IPS-NIHi7 (cell line): Measurements from ENCODE around the gene SCMH1.
"Not testable (repeated sequence)": the region's sequence is repeated elsewhere in the genome, so short reads cannot be mapped to it uniquely, and the experiment has no call there.

Experiments
- DNase-seq: peaks from one replicate; pipeline ENCODE4 v3.0.0; 2012; ENCODE audit warnings: mixed read lengths; ENCODE audit errors: extremely low spot score

The SCMH1 gene

GRCh38 chr1:41211608-41212007, 30.5 kb downstream of the SCMH1 start:
- DNase-seq = not testable (repeated sequence)

- DNase-seq = not testable (repeated sequence)
These were observed 35.1 kb downstream of the SCMH1 start for GRCh38 chr1:41207053-41207452.

- no peak for DNase-seq
These were observed 41.4 kb downstream of the SCMH1 start for GRCh38 chr1:41200728-41201127.

DNA sequence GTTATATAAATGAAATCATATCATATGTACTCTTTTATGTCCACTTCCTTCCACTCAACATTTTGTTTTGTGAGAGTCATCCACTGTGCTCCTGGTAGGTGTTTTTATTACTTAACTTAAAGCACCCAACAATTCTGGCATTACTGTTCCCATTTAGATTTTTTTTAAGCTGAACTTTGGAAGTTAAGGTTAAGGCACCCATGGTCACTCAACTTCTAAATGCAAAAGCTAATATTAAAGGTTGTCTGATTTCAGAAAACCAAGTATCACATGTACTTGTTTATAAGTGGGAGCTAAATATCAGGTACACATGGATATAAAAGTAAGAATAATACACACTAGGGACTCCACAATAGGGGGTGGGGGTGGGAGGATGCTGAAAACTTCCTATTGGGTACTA, 42.7 kb downstream of the SCMH1 start:
- DNase-seq = no peak

DNA sequence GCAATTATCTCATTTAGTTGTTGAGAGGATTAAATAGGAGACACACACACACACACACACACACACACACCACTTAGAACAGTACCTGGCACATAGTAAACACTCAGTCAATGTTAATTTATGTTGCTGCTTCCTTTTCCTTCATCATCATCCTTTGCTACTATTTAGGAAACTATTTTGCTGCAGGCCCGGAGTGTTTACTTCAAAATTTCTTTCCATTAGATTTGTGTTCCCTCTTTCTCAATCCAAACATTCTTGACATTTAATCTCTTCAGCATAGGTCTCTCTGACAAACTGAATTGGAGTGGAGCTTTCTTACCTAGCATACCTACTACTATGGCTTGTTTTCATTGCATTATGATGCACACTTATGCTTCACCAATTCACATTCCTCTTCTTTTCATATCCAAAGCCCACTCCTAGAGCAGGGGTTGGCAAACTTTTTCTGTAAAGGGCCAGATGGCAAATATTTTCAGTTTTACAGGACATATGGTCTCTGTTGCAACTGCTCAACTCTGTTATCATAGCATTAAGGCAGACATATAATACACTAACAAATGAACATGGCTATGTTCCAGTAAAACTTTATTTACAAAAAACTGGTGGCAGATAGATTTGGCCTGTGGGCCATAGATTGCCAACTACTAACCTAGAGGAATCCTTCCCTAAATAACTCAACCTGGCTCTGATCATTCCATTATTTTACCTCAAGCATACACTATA, 49.5 kb downstream of the SCMH1 start:
- DNase-seq = no peak

- no peak for DNase-seq
These were observed 57.7 kb downstream of the SCMH1 start for GRCh38 chr1:41184446-41184845.

- DNase-seq = not testable (repeated sequence)
These were observed 63.9 kb downstream of the SCMH1 start for GRCh38 chr1:41178230-41178629.

GRCh38 chr1:41175546-41175945, 66.6 kb downstream of the SCMH1 start:
- DNase-seq = no peak

GRCh38 chr1:41174170-41174569, 67.9 kb downstream of the SCMH1 start:
- no peak for DNase-seq

- DNase-seq = no peak
These were observed 68.5 kb downstream of the SCMH1 start for GRCh38 chr1:41173651-41174050.

DNA sequence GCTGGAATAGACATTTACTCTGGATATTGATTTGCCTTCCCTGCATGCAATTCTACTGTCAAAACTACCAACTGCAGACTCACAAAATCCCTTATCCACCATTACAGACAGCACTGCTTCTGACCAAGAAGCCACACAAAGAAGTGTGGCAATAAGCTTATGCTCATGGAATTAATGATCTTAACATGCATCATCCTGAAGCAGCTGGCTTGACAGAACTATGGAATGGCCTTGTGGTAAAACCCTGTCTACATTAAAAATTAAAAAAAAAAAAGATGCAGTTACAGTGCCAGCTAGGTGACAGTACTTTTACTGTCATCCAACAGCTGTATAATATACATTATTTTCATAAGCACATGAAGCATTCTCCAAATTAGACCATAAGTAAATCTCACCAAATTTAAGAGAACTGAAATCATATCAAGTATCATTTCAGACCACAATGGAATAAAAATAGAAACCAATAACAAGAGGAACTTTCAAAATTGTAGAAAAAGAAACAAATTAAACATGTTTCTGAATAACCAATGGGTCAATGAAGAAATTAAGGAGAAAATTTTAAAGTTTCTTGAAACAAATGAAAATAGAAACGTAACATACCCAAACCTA, 70.7 kb downstream of the SCMH1 start:
- no peak for DNase-seq

DNA sequence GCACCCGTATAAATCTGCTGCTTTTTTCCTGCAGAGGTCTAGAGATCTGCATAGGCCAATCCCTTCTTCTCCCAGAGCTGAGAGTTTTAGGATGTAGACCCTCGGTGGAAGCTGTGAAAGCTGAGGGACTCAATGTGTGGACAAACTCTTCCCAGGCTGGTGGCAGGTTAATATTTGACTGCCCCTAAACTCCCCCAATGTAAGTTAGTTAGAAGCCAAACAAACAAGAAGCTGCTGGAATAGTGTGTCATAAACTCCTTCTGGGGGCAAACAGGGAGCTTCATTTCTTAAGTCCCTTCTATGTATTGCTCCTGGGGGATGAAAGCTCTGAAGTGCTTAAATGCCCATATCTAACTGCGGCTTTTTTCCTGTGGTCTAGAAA, 72.3 kb downstream of the SCMH1 start:
- DNase-seq = no peak

DNA sequence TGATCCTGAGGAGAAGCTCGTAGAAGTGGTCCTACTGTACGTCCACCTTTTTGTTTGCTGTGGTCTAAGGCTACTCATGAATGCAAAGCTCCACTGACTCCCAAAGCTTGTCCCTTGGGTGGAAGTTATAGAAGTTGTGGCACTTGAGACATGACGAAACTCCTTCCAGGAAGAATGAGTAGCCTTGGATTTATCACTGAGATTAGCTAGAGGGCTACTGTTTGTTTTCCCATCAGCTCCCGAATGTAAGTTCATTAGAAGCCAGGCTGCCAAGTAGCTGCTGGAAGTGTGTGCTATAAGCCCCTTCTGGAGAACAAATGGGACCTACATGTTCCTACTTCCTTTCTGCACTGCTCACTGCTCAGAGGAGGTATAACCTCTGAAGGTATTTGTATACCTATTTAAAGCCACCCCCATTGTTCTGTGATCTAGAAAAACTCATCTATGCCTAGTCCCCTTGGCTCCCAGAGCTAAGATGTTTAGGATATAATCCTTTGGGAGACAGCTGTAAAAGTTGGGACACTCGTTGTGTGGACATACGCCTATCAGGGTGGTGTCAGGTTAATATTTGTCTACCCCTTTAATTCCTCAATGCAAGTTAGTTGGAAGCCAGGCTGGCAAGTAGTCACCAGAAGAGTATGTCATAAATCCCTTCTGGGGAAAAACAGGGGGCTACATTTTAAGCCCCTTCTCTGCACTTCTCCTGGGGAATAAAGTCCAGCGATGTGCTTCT, 72.9 kb downstream of the SCMH1 start:
- DNase-seq = no peak

DNA sequence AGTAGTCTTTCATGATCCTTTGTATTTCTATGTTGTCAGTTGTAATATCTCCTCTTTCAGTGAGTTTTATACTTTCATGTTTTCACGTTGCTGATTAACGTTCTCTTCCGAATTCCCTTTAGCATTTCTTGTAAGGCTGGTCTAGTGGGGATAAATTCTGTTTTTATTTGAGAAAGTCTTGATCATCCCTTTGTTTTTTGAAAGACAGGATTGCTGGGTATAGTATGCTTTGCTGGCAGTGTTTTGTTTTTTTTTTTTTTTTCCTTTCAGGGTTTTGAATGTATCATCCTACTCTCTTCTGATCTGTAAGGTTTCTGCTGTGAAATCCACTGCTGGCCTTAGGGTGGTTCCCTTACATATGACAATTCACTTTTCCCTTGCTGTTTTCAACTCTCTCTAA, 74.4 kb downstream of the SCMH1 start:
- DNase-seq = no peak

- DNase-seq = no peak
These were observed 77.4 kb downstream of the SCMH1 start for GRCh38 chr1:41164727-41165126.

DNA sequence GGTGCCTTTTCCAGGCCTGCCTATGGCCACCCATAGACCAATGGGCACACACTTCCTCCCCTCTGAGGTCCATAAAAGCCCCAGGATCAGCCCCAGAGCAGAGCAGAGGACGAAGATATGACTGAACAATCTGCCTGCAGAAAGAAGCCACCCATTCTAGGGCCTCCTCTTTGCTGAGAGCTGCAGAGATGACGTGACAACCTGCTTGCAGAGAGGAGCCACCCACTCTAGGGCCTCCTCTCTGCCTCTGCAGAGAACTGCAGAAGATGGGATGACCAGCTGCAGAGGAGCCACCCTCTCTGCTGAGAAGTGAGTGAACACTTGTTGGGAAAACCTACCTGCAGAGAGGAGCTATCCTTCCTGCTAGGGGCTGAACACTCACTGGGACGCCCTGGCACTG, 79.7 kb downstream of the SCMH1 start:
- no peak for DNase-seq

DNA sequence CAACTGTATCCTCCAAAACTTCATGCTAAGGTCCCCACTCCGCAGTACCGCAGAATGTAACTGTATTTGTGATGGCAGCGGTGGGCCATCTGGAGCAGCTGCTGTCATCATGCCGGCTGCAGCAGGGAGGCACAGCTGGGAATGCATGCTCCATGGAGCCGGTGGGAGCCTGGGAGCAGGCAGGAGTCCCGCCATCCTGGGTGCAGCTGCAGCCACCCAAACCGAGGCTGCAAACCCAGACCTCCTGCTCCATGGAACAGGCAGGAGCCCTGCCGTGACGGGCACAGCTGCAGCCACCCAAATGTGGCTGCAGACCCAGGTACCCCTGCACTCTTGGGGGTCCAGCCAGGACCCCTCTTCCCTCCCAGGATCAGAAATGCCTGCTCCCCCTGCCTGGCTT, 80.3 kb downstream of the SCMH1 start:
- DNase-seq = no peak

DNA sequence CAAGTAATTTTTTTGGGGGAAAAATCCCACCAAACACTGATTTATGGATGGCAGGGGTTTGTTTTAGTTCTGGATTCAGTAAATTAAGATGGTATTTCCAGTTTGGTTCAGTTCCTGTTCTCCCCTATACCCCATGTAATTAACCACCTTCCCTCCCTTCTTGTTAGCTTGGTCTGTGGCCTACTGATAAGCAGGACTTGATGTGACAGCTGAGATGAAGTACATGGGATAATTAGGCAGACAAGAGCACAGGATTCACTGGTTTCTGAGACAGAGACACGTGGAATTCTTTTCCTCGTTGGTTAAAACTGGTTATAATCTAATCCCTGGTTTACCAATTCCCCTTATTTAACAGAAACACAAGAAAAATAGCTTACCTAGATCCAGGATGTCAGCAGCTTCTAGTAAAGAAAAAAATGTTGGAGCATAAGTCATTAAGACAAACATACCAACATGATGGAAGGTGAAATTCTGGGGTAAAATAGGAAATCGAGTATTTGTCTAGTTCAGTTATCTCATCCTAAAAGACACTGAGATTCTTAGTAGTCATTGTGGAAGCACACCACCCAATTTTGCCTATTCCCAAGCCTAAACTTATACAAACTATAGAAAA, 81.5 kb downstream of the SCMH1 start:
- DNase-seq = no peak

DNA sequence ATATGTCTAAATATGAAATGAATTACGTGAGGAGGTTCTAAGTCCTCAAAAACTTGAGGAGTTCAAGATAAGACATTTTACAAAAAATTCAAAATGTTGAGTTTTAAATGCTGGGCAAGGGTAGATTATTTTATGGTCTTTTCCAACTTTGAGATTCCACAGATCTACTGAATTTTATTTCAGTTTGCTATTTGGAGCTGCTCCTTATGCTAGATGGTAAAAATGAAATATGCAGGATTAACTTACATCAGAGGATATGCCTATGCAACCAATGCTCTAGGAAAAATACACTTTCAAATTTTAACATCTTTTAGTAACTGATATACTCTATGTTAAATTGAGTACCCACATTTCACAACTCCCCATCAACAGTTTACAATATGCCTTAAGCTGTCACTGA, 83.1 kb downstream of the SCMH1 start:
- no peak for DNase-seq

DNA sequence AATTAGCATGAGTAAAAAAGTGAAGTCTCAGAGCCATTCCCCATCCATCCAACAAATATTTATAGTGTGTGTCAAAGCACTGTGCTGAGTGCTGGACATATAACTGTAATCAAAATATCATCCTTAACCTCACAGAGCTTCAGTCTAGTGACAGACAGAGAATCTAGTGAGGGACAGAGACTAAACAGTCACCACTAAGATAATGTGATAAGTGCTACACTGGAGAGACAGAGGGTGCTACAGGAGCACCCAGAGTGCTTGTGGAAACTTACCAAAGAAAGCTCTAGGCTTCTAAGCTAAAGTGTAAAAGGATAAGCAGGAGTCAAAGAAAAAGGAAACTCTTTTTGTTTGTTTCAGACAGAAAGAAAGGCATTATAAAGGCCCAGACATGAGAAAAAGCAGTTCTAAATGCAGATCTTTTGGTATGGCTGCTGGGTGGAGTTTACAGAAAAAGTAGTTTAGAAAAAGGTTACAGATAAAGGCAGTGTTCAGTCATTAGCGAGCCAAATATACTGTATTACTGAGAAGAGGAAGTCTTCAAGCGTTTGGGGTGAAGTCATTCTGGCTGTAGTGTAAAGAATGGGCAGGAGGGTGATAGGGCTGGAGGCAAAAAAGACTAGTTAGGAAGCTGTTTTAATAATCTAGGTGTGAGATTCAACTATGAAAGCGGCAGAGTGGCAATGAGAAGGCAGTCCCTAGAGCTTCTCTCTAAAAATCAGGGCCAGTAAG, 83.8 kb downstream of the SCMH1 start:
- DNase-seq = no peak

DNA sequence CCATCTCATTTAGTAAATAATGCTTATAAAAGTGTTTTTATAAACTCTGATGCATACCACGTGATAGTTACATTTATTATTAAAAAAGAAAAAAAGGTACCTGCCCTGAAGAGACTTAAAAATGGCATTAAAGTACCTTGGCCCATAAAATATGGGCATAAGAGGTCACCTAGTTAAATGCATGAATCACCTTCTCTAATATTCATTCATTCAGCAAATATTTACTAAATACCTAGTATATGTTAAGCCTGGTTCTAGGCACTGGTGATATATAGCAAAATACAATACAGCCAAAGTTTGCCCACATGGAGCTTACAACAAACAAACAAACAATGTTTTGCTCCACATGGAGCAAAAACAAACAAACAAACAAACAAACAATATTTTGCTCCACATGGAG, 87.0 kb downstream of the SCMH1 start:
- no peak for DNase-seq

DNA sequence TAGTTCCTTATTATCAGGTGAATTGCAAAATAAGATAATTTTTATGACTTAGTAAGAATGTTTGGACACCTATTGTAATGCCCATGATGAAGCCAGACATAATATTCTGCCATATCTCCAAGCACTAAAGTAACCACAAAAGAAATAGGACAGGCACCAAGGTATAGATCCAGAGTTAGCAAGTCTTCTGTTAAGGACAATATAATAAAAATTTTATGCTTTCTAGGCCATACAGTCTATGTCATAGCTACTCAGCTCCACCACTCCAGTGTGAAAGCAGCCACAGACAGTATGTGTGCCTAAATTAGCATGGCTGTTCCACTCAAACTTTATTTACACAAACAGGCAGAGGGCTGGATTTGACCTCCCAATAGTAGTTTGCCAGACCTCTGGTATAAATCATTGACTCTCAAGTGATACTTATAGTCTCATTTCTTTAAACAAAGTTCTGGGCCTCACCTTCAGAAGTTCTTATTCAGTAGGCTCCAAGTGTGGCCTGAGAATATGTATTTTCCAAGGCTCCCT, 88.3 kb downstream of the SCMH1 start:
- no peak for DNase-seq
